ENCODE results near the gene ZNF442.
"Not testable (repeated sequence)": the region's sequence is repeated elsewhere in the genome, so short reads cannot be mapped to it uniquely, and the experiment has no call there.

ZNF442 gene

GRCh38 chr19:12325690-12326089, 39.8 kb downstream of the ZNF442 start:
- no peak for DNase-seq

- no peak for DNase-seq
These were observed 46.6 kb downstream of the ZNF442 start for GRCh38 chr19:12318782-12319413.

DNA sequence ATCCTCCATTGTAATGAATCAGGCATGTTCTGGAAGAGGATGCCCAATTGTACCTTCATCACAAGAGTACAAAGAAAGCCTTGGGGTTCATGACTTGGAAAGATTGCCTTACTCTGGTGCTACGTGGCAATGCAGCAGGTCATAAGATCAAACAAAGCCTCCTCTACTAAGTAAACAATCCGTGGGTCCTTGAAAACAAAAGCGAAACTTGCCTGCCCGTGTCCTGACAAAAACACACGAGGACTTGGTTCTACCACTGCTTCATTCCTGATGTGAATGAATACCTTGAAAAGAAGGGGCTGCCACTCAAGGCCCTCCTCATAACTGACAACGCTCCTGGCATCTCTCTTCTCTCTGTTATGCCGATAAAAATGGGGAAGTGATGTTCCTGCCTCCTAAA, 50.9 kb downstream of the ZNF442 start:
- DNase-seq: no peak

GRCh38 chr19:12308891-12309290, 56.6 kb downstream of the ZNF442 start:
- DNase-seq: not testable (repeated sequence)
